ENCODE data around the gene SEC61A2. TPM values are rescaled to one million over a fixed set of nuclear protein-coding genes. Genes with fewer than 3 reads are reported as not detected.

Gene SEC61A2
- total and polyA plus RNA-seq, 4 donors, result 2.8 to 17.5 (median 6.3) TPM

- WGBS, 2 donors, result 0% methylated on average over 62 of the region's 62 CpGs
- Histone ChIP-seq H3K9me3 (ENCODE audit: control insufficient read depth in 4 of 4, insufficient read depth in 3 of 4, low read length in 3 of 4) (no peaks in the 10 kb centered on the region), H3K9ac (ENCODE audit: insufficient read depth in 1 of 2, low read length in 2 of 2) (peak within 1 kb of the TSS; percentile 82 to 83), H3K4me1 (ENCODE audit: control insufficient read depth in 5 of 5, insufficient read depth in 5 of 5, low read length in 5 of 5) (peaks cover 3 to 16% (median 7%) of the 10 kb centered on the region in 5 donors), H3K36me3 (ENCODE audit: control insufficient read depth in 4 of 4, insufficient read depth in 4 of 4, low read length in 4 of 4) (peaks cover 6 to 9% (median 7%) of the 10 kb centered on the region in 4 donors), H3K27ac (ENCODE audit: low read depth in 1 of 2, low read length in 1 of 2) (peak within 1 kb of the TSS; percentile 86 to 92), H3K27me3 (ENCODE audit: control insufficient read depth in 3 of 3, insufficient read depth in 3 of 3, low read length in 2 of 3) (no peaks in the 10 kb centered on the region), H3K4me3 (peak within 1 kb of the TSS; percentile 79)
- ATAC-seq (ENCODE audit: insufficient read depth, low FRiP score), result peak; percentile 93
- peak; percentile 86 to 95 (median 93) for DNase-seq
- TF ChIP-seq CTCF (IDR thresholded peaks at IDR 0.05; ENCODE audit: control extremely low read depth, extremely low read depth), result no peak
Observed at GRCh38 chr10:12195603-12196506, 66.4 kb downstream of the SEC61A2 start, which contains the start of the genes CDC123 and NUDT5. Gene CDC123, plus strand, starts transcription at chr10:12196188. Its CDS starts 58 bp downstream, at chr10:12196246. Gene NUDT5, minus strand, starts transcription at chr10:12195891. Its CDS starts 9,600 bp downstream, at chr10:12186291.

GRCh38 chr10:12196531-12197211 is 67.2 kb downstream of the SEC61A2 start:
- TF ChIP-seq CTCF (IDR thresholded peaks at IDR 0.05; ENCODE audit: control extremely low read depth, extremely low read depth), result no peak
- Histone ChIP-seq H3K27me3 (ENCODE audit: control insufficient read depth in 3 of 3, insufficient read depth in 3 of 3, low read length in 2 of 3) (no peaks in the 10 kb centered on the region), H3K4me3 (peak overlapping the region; percentile 79), H3K27ac (ENCODE audit: low read depth in 1 of 2, low read length in 1 of 2) (peak overlapping the region; percentile 86 to 92), H3K36me3 (ENCODE audit: control insufficient read depth in 4 of 4, insufficient read depth in 4 of 4, low read length in 4 of 4) (peaks cover 5 to 16% (median 8%) of the 10 kb centered on the region in 4 donors), H3K9me3 (ENCODE audit: control insufficient read depth in 4 of 4, insufficient read depth in 3 of 4, low read length in 3 of 4) (no peaks in the 10 kb centered on the region), H3K4me1 (ENCODE audit: control insufficient read depth in 5 of 5, insufficient read depth in 5 of 5, low read length in 5 of 5) (peaks cover 3 to 16% (median 7%) of the 10 kb centered on the region in 5 donors), H3K9ac (ENCODE audit: insufficient read depth in 1 of 2, low read length in 2 of 2) (peak overlapping the region; percentile 82 to 83)
- no peak for ATAC-seq (ENCODE audit: insufficient read depth, low FRiP score)
- no peak for DNase-seq
- 9 to 10% methylated on average over 15 of the region's 15 CpGs for WGBS, 2 donors

DNA sequence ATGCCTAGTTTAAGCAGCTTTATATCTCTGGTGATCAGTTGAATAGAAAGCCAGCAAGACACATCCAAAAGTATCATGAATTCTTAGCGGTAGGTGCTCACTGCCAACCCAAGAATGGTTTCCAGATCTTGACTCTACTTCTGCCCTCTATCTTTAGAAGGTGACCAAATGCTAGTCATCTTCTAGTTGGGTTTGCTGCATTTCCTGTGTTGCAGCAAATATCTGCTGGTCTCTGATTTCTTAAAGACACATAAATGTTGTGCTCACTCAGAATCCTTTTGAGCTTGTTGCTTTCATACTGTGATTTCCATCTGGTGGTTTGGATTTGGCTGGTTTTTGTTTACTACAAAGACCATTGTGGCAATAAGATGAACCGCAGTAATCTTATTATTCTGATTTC is 68.7 kb downstream of the SEC61A2 start:
- Histone ChIP-seq H3K36me3 (ENCODE audit: control insufficient read depth in 4 of 4, insufficient read depth in 4 of 4, low read length in 4 of 4) (peaks cover 4 to 16% (median 7%) of the 10 kb centered on the region in 4 donors), H3K4me1 (ENCODE audit: control insufficient read depth in 5 of 5, insufficient read depth in 5 of 5, low read length in 5 of 5) (peaks cover 3 to 16% (median 7%) of the 10 kb centered on the region in 5 donors), H3K9ac (ENCODE audit: insufficient read depth in 1 of 2, low read length in 2 of 2) (no peak overlapping the region), H3K27ac (ENCODE audit: low read depth in 1 of 2, low read length in 1 of 2) (no peak overlapping the region), H3K4me3 (no peak overlapping the region), H3K9me3 (ENCODE audit: control insufficient read depth in 4 of 4, insufficient read depth in 3 of 4, low read length in 3 of 4) (no peaks in the 10 kb centered on the region), H3K27me3 (ENCODE audit: control insufficient read depth in 3 of 3, insufficient read depth in 3 of 3, low read length in 2 of 3) (no peaks in the 10 kb centered on the region)
- WGBS, 2 donors, result 87 to 91% methylated on average over 2 of the region's 2 CpGs
- DNase-seq (no peak), ATAC-seq (ENCODE audit: insufficient read depth, low FRiP score) (no peak)
- TF ChIP-seq CTCF (IDR thresholded peaks at IDR 0.05; ENCODE audit: control extremely low read depth, extremely low read depth), result no peak

All from lung (tissue), 12 donors.